Measurements from ENCODE around the gene ZNF354B.
"Not testable (repeated sequence)": the region's sequence is repeated elsewhere in the genome, so short reads cannot be mapped to it uniquely, and the experiment has no call there.

ZNF354B gene

GRCh38 chr5:178859625-178860521 lies at the start of gene ZNF354B:
ZNF354B (plus strand) TSS chr5:178859953; CDS start chr5:178861048, 1,095 bp downstream.
- peak; percentile 89 for DNase-seq

- no peak for DNase-seq
Observed at GRCh38 chr5:178817506-178817905, 42.2 kb upstream of the ZNF354B start.

- DNase-seq, result no peak
Observed at GRCh38 chr5:178818094-178818493, 41.7 kb upstream of the ZNF354B start.

- DNase-seq, result no peak
Observed at GRCh38 chr5:178820001-178820400, 39.8 kb upstream of the ZNF354B start.

GRCh38 chr5:178825444-178825843 lies 34.3 kb upstream of the ZNF354B start:
- no peak for DNase-seq

GRCh38 chr5:178826216-178826615 lies 33.5 kb upstream of the ZNF354B start:
- no peak for DNase-seq

GRCh38 chr5:178827636-178828035 lies 32.1 kb upstream of the ZNF354B start:
- no peak for DNase-seq

- no peak for DNase-seq
Observed at GRCh38 chr5:178831049-178831448, 28.7 kb upstream of the ZNF354B start.

- DNase-seq, result no peak
Observed at GRCh38 chr5:178832618-178833201, 27.0 kb upstream of the ZNF354B start.

- no peak for DNase-seq
Observed at GRCh38 chr5:178836628-178837027, 23.1 kb upstream of the ZNF354B start.

- not testable (repeated sequence) for DNase-seq
Observed at GRCh38 chr5:178838695-178839318, 20.9 kb upstream of the ZNF354B start.

GRCh38 chr5:178839319-178839704 lies 20.4 kb upstream of the ZNF354B start:
- DNase-seq, result peak; percentile 35

GRCh38 chr5:178840399-178840798 lies 19.4 kb upstream of the ZNF354B start:
- not testable (repeated sequence) for DNase-seq

- no peak for DNase-seq
Observed at GRCh38 chr5:178849316-178849715, 10.4 kb upstream of the ZNF354B start.

- no peak for DNase-seq
Observed at GRCh38 chr5:178851951-178852350, 7.8 kb upstream of the ZNF354B start.

- no peak for DNase-seq
Observed at GRCh38 chr5:178854284-178854683, 5.5 kb upstream of the ZNF354B start.

GRCh38 chr5:178860615-178861014 lies 862 bp downstream of the ZNF354B start:
- not testable (repeated sequence) for DNase-seq

GRCh38 chr5:178861627-178862026 lies 1.9 kb downstream of the ZNF354B start:
- DNase-seq, result no peak

- no peak for DNase-seq
Observed at GRCh38 chr5:178866946-178867345, 7.2 kb downstream of the ZNF354B start.

- no peak for DNase-seq
Observed at GRCh38 chr5:178869577-178869976, 9.8 kb downstream of the ZNF354B start.

GRCh38 chr5:178870411-178870810 lies 10.7 kb downstream of the ZNF354B start:
- no peak for DNase-seq

GRCh38 chr5:178872302-178872701 lies 12.5 kb downstream of the ZNF354B start:
- no peak for DNase-seq

GRCh38 chr5:178883115-178883694 lies 23.5 kb downstream of the ZNF354B start:
- not testable (repeated sequence) for DNase-seq
